K562 (cell line): ENCODE data around the gene CHN1. TPM values are rescaled to one million over a fixed set of nuclear protein-coding genes. Genes with fewer than 3 reads are reported as not detected.

Experiments
- ATAC-seq: fragments of 200-7000 bp; cut with Tn5 transposase; 3 replicates; pipeline ENCODE4 v1.9.1; 2020; ENCODE audit warnings: moderate library complexity
- BruUV-seq: library from RNA; stranded (reverse); fragments of 400-500 nt; replicated peaks from 2 replicates; lab custom pipeline; 2021; lab: Mats Ljungman, UMichigan
- CTCF ChIA-PET: fragments of 300-600 bp; formaldehyde crosslinking; extraction: SDS; loops from one replicate; lab custom pipeline; 2021; ENCODE audit warnings: low intra/inter-chr PET ratio; lab: Yijun Ruan, JAX
- POLR2A ChIA-PET: fragments of 300-600, 350-650 bp; sonication (Branson Sonifier 250); formaldehyde crosslinking; extraction: SDS; loops from one replicate; lab custom pipeline; 2021; ENCODE audit warnings: antibody characterized with exemption, inconsistent platforms; lab: Yijun Ruan, JAX
- DNase-seq, 4 experiments: peaks; one replicate each; pipeline versions ENCODE4 v3.0.0 to v3.0.0-alpha.2; 2011 to 2018; ENCODE audit warnings: low spot score in 3 of 4, mixed read lengths in 3 of 4; ENCODE audit errors: extremely low read depth in 1 of 4
- FAIRE-seq: peaks from 2 replicates; lab custom pipeline; 2011; peaks lifted over from hg19 to GRCh38; lab: Jason Lieb, UNC
- H2AFZ ChIP-seq: 2 replicates; pipeline ENCODE4 v1.6.0; 2011; ENCODE audit warnings: low read depth, low read length, control low read depth, inconsistent platforms
- H3K27ac ChIP-seq: fragments of 200-600 bp; 3 replicates; pipeline ENCODE4 v1.8.0; 2011; ENCODE audit warnings: low read depth, mild to moderate bottlenecking, control low read depth, inconsistent platforms, low read length, moderate library complexity, mixed read lengths; ENCODE audit errors: extremely low read depth
- H3K27me3 ChIP-seq, 2 experiments: fragments of 300-600 bp in 1 of 2; 2 replicates in 1 of 2; 3 replicates in 1 of 2; pipeline versions ENCODE4 v1.6.0 to v1.8.0; 2011; ENCODE audit warnings: inconsistent platforms in 2 of 2, low read length in 2 of 2, mild to moderate bottlenecking in 1 of 2, mixed read lengths in 1 of 2, moderate library complexity in 1 of 2; ENCODE audit not compliant: control insufficient read depth in 2 of 2, insufficient read depth in 2 of 2
- H3K36me3 ChIP-seq: fragments of 300-600 bp; 3 replicates; pipeline ENCODE4 v1.8.0; 2011; ENCODE audit warnings: mild to moderate bottlenecking, low read length, inconsistent platforms; ENCODE audit not compliant: control insufficient read depth, insufficient read depth
- H3K4me1 ChIP-seq, 2 experiments: fragments of 200-600 bp in 1 of 2; replicated peaks in 1 of 2; 2 replicates in 1 of 2; 3 replicates in 1 of 2; pipeline versions ENCODE4 v1.5.1 to v1.8.0; 2011; ENCODE audit warnings: inconsistent platforms in 2 of 2, low read length in 2 of 2, mild to moderate bottlenecking in 1 of 2, mixed read lengths in 1 of 2, moderate library complexity in 1 of 2; ENCODE audit not compliant: control insufficient read depth in 2 of 2, insufficient read depth in 2 of 2
- H3K4me2 ChIP-seq: 2 replicates; pipeline ENCODE4 v1.6.1; 2011; ENCODE audit warnings: low read length, control low read depth, inconsistent platforms, mixed read lengths; ENCODE audit not compliant: insufficient read depth
- H3K4me3 ChIP-seq: fragments of 200-600 bp; sonication (generic), shearing (Covaris generic); 2 replicates; pipeline ENCODE4 v1.5.1; 2016; ENCODE audit warnings: control low read depth, inconsistent platforms
- H3K79me2 ChIP-seq: fragments of 200-600 bp; 3 replicates; pipeline ENCODE4 v1.8.0; 2011; ENCODE audit warnings: low read length, inconsistent platforms; ENCODE audit not compliant: control insufficient read depth, insufficient read depth
- H3K9ac ChIP-seq, 2 experiments: 2 replicates each; pipeline versions ENCODE4 v1.6.0 to v1.6.1; 2011; ENCODE audit warnings: low read depth in 2 of 2, low read length in 2 of 2, control low read depth in 1 of 2, inconsistent platforms in 1 of 2, mild to moderate bottlenecking in 1 of 2, mixed read lengths in 1 of 2; ENCODE audit not compliant: insufficient read depth in 1 of 2
- H3K9me1 ChIP-seq: one replicate; pipeline ENCODE4 v1.6.0; 2011; ENCODE audit warnings: inconsistent platforms, mild to moderate bottlenecking, low read length, moderate library complexity; ENCODE audit not compliant: control insufficient read depth, insufficient read depth
- H3K9me3 ChIP-seq: replicated peaks from 2 replicates; pipeline ENCODE4 v1.5.1; 2011; ENCODE audit warnings: low read depth, low read length, inconsistent platforms; ENCODE audit not compliant: control insufficient read depth, insufficient read depth
- H4K20me1 ChIP-seq: replicated peaks from 2 replicates; pipeline ENCODE4 v1.6.1; 2011; ENCODE audit warnings: low read length, inconsistent platforms, mixed read lengths; ENCODE audit not compliant: control insufficient read depth, insufficient read depth
- DNMT1 ChIP-seq: fragments of 450-650 bp; IDR thresholded peaks from 2 replicates; pipeline ENCODE4 v1.6.1; 2016; ENCODE audit warnings: antibody characterized with exemption, mild to moderate bottlenecking
- EWSR1 ChIP-seq: fragments of 450-650 bp; IDR thresholded peaks from 2 replicates; pipeline ENCODE4 v1.6.1; 2018; ENCODE audit warnings: borderline replicate concordance, mild to moderate bottlenecking, low read depth, moderate library complexity; ENCODE audit not compliant: partially characterized antibody
- FUS ChIP-seq: fragments of 200-400 bp; formaldehyde crosslinking; optimal IDR thresholded peaks from 2 replicates; pipeline ENCODE3; 2017; ENCODE audit warnings: low read depth, low read length
- RBFOX2 ChIP-seq: fragments of 200-400 bp; formaldehyde crosslinking; IDR thresholded peaks from 2 replicates; pipeline ENCODE4 v1.6.1; 2017; ENCODE audit warnings: low read depth, mild to moderate bottlenecking, low read length, moderate library complexity
- THRAP3 ChIP-seq: fragments of 450-650 bp; IDR thresholded peaks from 2 replicates; pipeline ENCODE4 v1.6.1; 2016; ENCODE audit warnings: mild to moderate bottlenecking, inconsistent platforms, borderline replicate concordance
- WGBS: fragments of 100-300 bp; shearing (Covaris generic); methylation state at CpG from one replicate; pipeline ENCODE4 v1.1.6; 2016; ENCODE audit warnings: low coverage, mixed read lengths; ENCODE audit not compliant: insufficient coverage; ENCODE audit errors: missing lambda C conversion rate; 5-methylcytosine and 5-hydroxymethylcytosine counted together
- in situ Hi-C: fragments of 300-500 bp; cut with MboI; formaldehyde crosslinking; loops from 4 replicates; pipeline ENCODE4 v1.15.0; 2018; ENCODE audit warnings: inconsistent platforms, mixed read lengths
- intact Hi-C: fragments of 100-400 bp; cut with micrococcal nuclease; formaldehyde crosslinking; loops from 2 replicates; pipeline ENCODE4 v1.14.2; 2022
- polyA plus RNA-seq, 8 experiments: library from polyadenylated mRNA; depleted of rRNA in 4 of 8; stranded (reverse) in 5 of 8; unstranded in 3 of 8; fragments of >200 nt; fragmentation: Nextera tagmentation in 2 of 8; fragmentation: Illumina TruSeq in 1 of 8; extraction: Ambion mirVana in 2 of 8; extraction: Trizol in 1 of 8; gene quantifications; 2 replicates each; pipeline versions ENCODE4 v1.2.1 to v1.2.3, GENCODE V29; 2011 to 2014; ENCODE audit warnings: inconsistent platforms in 1 of 8, missing spikeins in 1 of 8
- total RNA-seq, 7 experiments: library from RNA; depleted of rRNA in 6 of 7; stranded (reverse); fragments of >200 nt in 6 of 7; fragmentation: Illumina TruSeq in 2 of 7; extraction: Trizol in 2 of 7; gene quantifications; 2 replicates each; pipeline versions ENCODE4 v1.2.1 to v1.2.3, GENCODE V29; 2011 to 2021; ENCODE audit warnings: low replicate concordance in 1 of 7
- TF ChIP-seq, protein P1 (sequence below): conservative IDR thresholded peaks from 2 replicates; pipeline ENCODE4 v1.6.1; 2011; ENCODE audit warnings: low read depth, mild to moderate bottlenecking, low read length; ENCODE audit not compliant: control insufficient read depth
- TF ChIP-seq, protein P2 (sequence below), 2 experiments: fragments of 250-450 bp in 1 of 2; fragments of 450-650 bp in 1 of 2; sonication (Bioruptor Pico) in 1 of 2; IDR thresholded peaks; 2 replicates each; pipeline versions ENCODE4 v1.6.1 to v1.8.0; 2016 to 2021; ENCODE audit warnings: mild to moderate bottlenecking in 2 of 2, moderate library complexity in 2 of 2, missing compliant biosample characterization in 1 of 2, missing genetic modification characterization in 1 of 2
- TF ChIP-seq, protein P3 (sequence below): fragments of 250-450 bp; sonication (Bioruptor Pico); IDR thresholded peaks from 2 replicates; pipeline ENCODE4 v1.8.0; 2021; ENCODE audit warnings: mild to moderate bottlenecking, moderate library complexity
- TF ChIP-seq, protein P4 (sequence below): fragments of 250-450 bp; sonication (Bioruptor Pico); IDR thresholded peaks from 2 replicates; pipeline ENCODE4 v1.4.0; 2020; ENCODE audit warnings: mild to moderate bottlenecking, moderate library complexity

Gene CHN1
- total and polyA plus RNA-seq, 9 of the 15 experiments (the other 6 are each of a cell fraction or from before 2014, with no cell fraction given) = 0.17 to 2.0 (median 0.87) TPM

DNA sequence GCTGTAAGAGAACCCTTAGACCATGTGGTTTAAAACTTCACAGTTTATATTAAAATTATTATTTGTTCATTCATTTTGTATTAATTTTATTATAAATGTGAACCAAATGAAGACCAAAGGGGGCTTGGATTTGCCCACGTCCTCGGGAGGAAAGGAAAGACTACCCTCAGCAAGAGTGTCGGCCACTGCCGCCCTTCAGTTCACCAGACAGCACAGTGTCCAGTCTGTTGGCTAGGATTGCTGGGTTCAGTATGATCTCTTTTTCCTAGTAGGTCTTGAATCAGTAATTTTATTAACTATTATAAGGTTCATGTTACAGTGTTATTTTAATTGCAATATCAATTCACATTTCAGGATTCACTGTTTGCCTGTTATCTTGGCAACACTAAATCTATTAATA is 162.7 kb downstream of the CHN1 start:
- H3K9ac ChIP-seq = no peak overlapping the region
- no peak overlapping the region for H3K4me2 ChIP-seq
- CTCF ChIA-PET = no interaction called here

DNA sequence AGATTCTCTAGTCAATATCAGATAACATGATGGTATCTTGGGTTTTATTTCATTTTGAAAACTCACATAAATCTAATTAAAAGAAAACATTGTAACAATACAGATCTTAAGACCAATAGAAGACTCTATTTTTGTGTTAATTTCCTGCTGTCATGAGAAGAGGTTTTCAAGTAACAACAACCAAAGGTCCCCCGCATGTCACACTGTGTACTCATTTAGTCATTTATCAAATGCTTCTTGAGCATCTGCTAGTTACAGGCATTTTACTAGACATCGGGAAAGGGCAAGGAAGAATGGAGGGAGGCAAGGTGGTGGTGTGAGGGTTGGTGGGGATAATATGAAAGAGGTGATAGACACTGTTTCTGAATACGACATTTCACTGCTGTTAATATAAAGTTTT is 163.2 kb downstream of the CHN1 start:
- ATAC-seq (no peak), FAIRE-seq (no peak), DNase-seq (no peak)
- 0% methylated on average over 3 of the region's 3 CpGs for WGBS
- no TSS peak for BruUV-seq
- H3K27me3 ChIP-seq = peaks cover 0 to 3% of the 10 kb centered on the region in 2 experiments; a peak in 4 of 5 replicates
- no peaks in the 10 kb centered on the region for H3K4me1 ChIP-seq
- intact Hi-C loops = no loop called here
- H3K79me2 ChIP-seq = no peaks in the 10 kb centered on the region
- H3K9ac ChIP-seq = no peak overlapping the region
- CTCF ChIA-PET = no interaction called here
- H3K4me2 ChIP-seq = no peak overlapping the region
- no peak overlapping the region for H3K4me3 ChIP-seq
- POLR2A ChIA-PET = no interaction called here
- no peaks in the 10 kb centered on the region for H4K20me1 ChIP-seq
- no peaks in the 10 kb centered on the region for H3K36me3 ChIP-seq
- no peak overlapping the region for H2AFZ ChIP-seq
- in situ Hi-C loops = no loop called here
- no peak overlapping the region for H3K27ac ChIP-seq
- no peaks in the 10 kb centered on the region for H3K9me1 ChIP-seq
- H3K9me3 ChIP-seq = no peaks in the 10 kb centered on the region
- TF ChIP-seq, protein P1, sequence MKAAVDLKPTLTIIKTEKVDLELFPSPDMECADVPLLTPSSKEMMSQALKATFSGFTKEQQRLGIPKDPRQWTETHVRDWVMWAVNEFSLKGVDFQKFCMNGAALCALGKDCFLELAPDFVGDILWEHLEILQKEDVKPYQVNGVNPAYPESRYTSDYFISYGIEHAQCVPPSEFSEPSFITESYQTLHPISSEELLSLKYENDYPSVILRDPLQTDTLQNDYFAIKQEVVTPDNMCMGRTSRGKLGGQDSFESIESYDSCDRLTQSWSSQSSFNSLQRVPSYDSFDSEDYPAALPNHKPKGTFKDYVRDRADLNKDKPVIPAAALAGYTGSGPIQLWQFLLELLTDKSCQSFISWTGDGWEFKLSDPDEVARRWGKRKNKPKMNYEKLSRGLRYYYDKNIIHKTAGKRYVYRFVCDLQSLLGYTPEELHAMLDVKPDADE = no peak
- TF ChIP-seq, protein P2, sequence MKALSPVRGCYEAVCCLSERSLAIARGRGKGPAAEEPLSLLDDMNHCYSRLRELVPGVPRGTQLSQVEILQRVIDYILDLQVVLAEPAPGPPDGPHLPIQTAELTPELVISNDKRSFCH (CRISPR knock-in tag; IDR thresholded peaks at IDR 0.05) = no peak
- TF ChIP-seq, protein P2 (tag; IDR thresholded peaks at IDR 0.05) = no peak
- TF ChIP-seq DNMT1 (no peak), FUS (no peak), RBFOX2 (no peak)
- TF ChIP-seq, protein P3, sequence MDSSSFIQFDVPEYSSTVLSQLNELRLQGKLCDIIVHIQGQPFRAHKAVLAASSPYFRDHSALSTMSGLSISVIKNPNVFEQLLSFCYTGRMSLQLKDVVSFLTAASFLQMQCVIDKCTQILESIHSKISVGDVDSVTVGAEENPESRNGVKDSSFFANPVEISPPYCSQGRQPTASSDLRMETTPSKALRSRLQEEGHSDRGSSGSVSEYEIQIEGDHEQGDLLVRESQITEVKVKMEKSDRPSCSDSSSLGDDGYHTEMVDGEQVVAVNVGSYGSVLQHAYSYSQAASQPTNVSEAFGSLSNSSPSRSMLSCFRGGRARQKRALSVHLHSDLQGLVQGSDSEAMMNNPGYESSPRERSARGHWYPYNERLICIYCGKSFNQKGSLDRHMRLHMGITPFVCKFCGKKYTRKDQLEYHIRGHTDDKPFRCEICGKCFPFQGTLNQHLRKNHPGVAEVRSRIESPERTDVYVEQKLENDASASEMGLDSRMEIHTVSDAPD (CRISPR knock-in tag) = no peak

More for the DNA sequence above, 162.7 kb downstream of the CHN1 start:
- Histone ChIP-seq H3K9me1 (no peaks in the 10 kb centered on the region), H3K9me3 (no peaks in the 10 kb centered on the region), H2AFZ (no peak overlapping the region), H3K79me2 (no peaks in the 10 kb centered on the region), H3K4me1 (no peaks in the 10 kb centered on the region), H4K20me1 (no peaks in the 10 kb centered on the region), H3K27ac (no peak overlapping the region), H3K4me3 (no peak overlapping the region), H3K27me3 (peaks cover 0 to 3% of the 10 kb centered on the region in 2 experiments; a peak in 4 of 5 replicates), H3K36me3 (no peaks in the 10 kb centered on the region)
- intact Hi-C loops (no loop called here), in situ Hi-C loops (no loop called here)
- WGBS = 3% methylated on average over 4 of the region's 4 CpGs
- no peak for FAIRE-seq
- no TSS peak for BruUV-seq
- no peak for DNase-seq
- TF ChIP-seq, protein P4, sequence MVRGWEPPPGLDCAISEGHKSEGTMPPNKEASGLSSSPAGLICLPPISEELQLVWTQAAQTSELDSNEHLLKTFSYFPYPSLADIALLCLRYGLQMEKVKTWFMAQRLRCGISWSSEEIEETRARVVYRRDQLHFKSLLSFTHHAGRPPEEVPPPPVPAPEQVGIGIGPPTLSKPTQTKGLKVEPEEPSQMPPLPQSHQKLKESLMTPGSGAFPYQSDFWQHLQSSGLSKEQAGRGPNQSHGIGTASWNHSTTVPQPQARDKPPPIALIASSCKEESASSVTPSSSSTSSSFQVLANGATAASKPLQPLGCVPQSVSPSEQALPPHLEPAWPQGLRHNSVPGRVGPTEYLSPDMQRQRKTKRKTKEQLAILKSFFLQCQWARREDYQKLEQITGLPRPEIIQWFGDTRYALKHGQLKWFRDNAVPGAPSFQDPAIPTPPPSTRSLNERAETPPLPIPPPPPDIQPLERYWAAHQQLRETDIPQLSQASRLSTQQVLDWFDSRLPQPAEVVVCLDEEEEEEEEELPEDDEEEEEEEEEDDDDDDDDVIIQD = no peak
- TF ChIP-seq EWSR1 = no peak
- no peak for TF ChIP-seq THRAP3
- no peak for ATAC-seq
- POLR2A ChIA-PET = interaction anchor here (1.7 kb wide), 1 partner anchor 33 kb away, joined by 3 read pairs; no protein-coding TSS in a partner anchor
